WTC11 (cell line): ENCODE results near the gene LGALS3. TPM values are rescaled to one million over a fixed set of nuclear protein-coding genes. Genes with fewer than 3 reads are reported as not detected.

Source experiments
- ATAC-seq: fragments of 200-7000 bp; cut with Tn5 transposase; 2 replicates; pipeline ENCODE4 v1.10.0; 2021; ENCODE audit warnings: mild to moderate bottlenecking, moderate library complexity
- CTCF ChIA-PET: fragments of 300-600 bp; sonication (Branson Sonifier 250); formaldehyde crosslinking; loops from one replicate; lab custom pipeline; 2021; ENCODE audit warnings: antibody characterized with exemption; lab: Charles Lee
- POLR2A ChIA-PET: fragments of 350-600 bp; sonication (Branson Sonifier 250); formaldehyde crosslinking; loops from one replicate; lab custom pipeline; 2021; ENCODE audit warnings: antibody characterized with exemption; lab: Charles Lee
- DNase-seq: peaks from one replicate; pipeline ENCODE4 v3.0.0; 2021; ENCODE audit warnings: low spot score
- H3K27ac Mint-ChIP-seq: 2 replicates; pipeline ENCODE4 v1.8.0; 2021; ENCODE audit warnings: mixed read lengths
- H3K27me3 Mint-ChIP-seq: 2 replicates; pipeline ENCODE4 v1.8.0; 2021; ENCODE audit warnings: low read depth, mild to moderate bottlenecking, moderate library complexity, mixed read lengths
- H3K36me3 Mint-ChIP-seq: 2 replicates; pipeline ENCODE4 v1.8.0; 2021; ENCODE audit warnings: mixed read lengths
- H3K4me1 Mint-ChIP-seq: 2 replicates; pipeline ENCODE4 v1.8.0; 2022; ENCODE audit warnings: mixed read lengths
- H3K4me3 Mint-ChIP-seq: 2 replicates; pipeline ENCODE4 v1.8.0; 2021; ENCODE audit warnings: mild to moderate bottlenecking, moderate library complexity, mixed read lengths
- H3K9me3 Mint-ChIP-seq: 2 replicates; pipeline ENCODE4 v1.8.0; 2021; ENCODE audit warnings: mixed read lengths
- CBFB ChIP-seq: sonication (generic); formaldehyde crosslinking; IDR thresholded peaks from 2 replicates; pipeline ENCODE4 v1.8.1; 2022; ENCODE audit warnings: mild to moderate bottlenecking, low read depth, missing genetic modification reagents
- GABPB1 ChIP-seq: sonication (generic); formaldehyde crosslinking; IDR thresholded peaks from 2 replicates; pipeline ENCODE4 v1.8.1; 2023; ENCODE audit warnings: mild to moderate bottlenecking, missing genetic modification reagents
- OVOL2 ChIP-seq: fragments of 250-450 bp; sonication (Bioruptor Pico); IDR thresholded peaks from 2 replicates; pipeline ENCODE4 v1.9.0; 2021; ENCODE audit warnings: mild to moderate bottlenecking, borderline replicate concordance
- SMAD3 ChIP-seq: sonication (generic); formaldehyde crosslinking; IDR thresholded peaks from 2 replicates; pipeline ENCODE4 v1.8.0; 2022; ENCODE audit warnings: missing genetic modification reagents, mild to moderate bottlenecking, borderline replicate concordance
- SMAD4 ChIP-seq: sonication (generic); formaldehyde crosslinking; IDR thresholded peaks from 2 replicates; pipeline ENCODE4 v1.8.0; 2022; ENCODE audit warnings: mild to moderate bottlenecking, missing genetic modification reagents
- USF1 ChIP-seq: sonication (generic); formaldehyde crosslinking; IDR thresholded peaks from 2 replicates; pipeline ENCODE4 v1.8.0; 2022; ENCODE audit warnings: mild to moderate bottlenecking, missing genetic modification reagents
- ZNF121 ChIP-seq: sonication (generic); formaldehyde crosslinking; IDR thresholded peaks from 2 replicates; pipeline ENCODE4 v1.8.0; 2023; ENCODE audit warnings: missing genetic modification reagents
- ZNF396 ChIP-seq: fragments of 250-450 bp; sonication (Bioruptor Pico); IDR thresholded peaks from 2 replicates; pipeline ENCODE4 v1.8.0; 2021; ENCODE audit warnings: mild to moderate bottlenecking, moderate library complexity, borderline replicate concordance
- ZNF423 ChIP-seq: fragments of 250-450 bp; sonication (Bioruptor Pico); IDR thresholded peaks from 2 replicates; pipeline ENCODE4 v2.1.2; 2022; ENCODE audit warnings: mild to moderate bottlenecking, moderate library complexity
- total RNA-seq: library from RNA; stranded (reverse); gene quantifications from 3 replicates; pipeline ENCODE4 v1.2.3, GENCODE V29; 2021
- TF ChIP-seq, protein P1 (sequence below): sonication (generic); formaldehyde crosslinking; IDR thresholded peaks from 2 replicates; pipeline ENCODE4 v1.8.1; 2023; ENCODE audit warnings: mild to moderate bottlenecking, missing genetic modification reagents
- TF ChIP-seq, protein P2 (sequence below): fragments of 250-450 bp; sonication (Bioruptor Pico); IDR thresholded peaks from 2 replicates; pipeline ENCODE4 v1.9.0; 2021; ENCODE audit warnings: mild to moderate bottlenecking
- TF ChIP-seq, protein P3 (sequence below): sonication (generic); formaldehyde crosslinking; IDR thresholded peaks from 2 replicates; pipeline ENCODE4 v1.8.1; 2023; ENCODE audit warnings: mild to moderate bottlenecking, missing genetic modification reagents
- TF ChIP-seq, protein P4 (sequence below): sonication (generic); formaldehyde crosslinking; IDR thresholded peaks from 2 replicates; pipeline ENCODE4 v1.8.0; 2023; ENCODE audit warnings: missing genetic modification reagents, mild to moderate bottlenecking, borderline replicate concordance
- TF ChIP-seq, protein P5 (sequence below): sonication (generic); formaldehyde crosslinking; conservative IDR thresholded peaks from 2 replicates; pipeline ENCODE4 v1.8.1; 2022; ENCODE audit warnings: mild to moderate bottlenecking, missing genetic modification reagents

Gene LGALS3
- total RNA-seq, 1 experiment from 2014 or later: 5.8 TPM

DNA sequence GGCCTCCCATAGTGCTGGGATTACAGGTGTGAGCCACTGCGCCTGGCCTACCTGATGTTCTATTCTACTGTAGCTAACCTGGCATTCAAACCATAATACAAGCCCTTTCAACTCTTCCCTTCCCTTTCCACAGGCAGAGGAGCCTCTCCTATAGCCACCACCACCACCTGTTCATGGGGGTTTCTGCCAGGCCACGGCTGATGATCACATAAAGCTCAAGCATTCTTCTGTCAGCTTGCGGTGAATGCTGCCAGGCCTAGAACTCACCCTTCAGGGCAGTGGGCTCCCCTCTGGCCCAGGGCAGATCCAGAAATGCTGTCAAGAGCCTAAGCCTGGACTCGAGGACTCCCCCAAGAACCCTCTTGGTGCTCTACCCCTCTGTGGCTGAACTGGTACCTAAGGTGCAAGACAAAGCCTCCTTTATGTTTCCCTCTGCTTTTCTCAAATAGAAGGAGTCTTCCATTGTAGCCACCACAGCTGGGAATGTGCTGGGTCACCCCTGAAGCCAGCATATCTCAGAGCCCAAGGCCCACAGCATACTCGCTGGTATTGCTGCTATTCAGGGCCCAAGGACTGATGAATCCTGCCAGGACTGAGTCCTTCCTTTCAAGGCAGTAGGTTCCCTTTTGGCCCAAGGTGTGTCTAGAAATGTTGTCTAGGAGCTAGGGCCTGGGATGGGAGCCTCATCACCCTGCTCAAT, 65.8 kb downstream of the LGALS3 start:
- no peak overlapping the region for H3K27ac Mint-ChIP-seq

More for the DNA sequence above, 65.8 kb downstream of the LGALS3 start:
- TF ChIP-seq CBFB (CRISPR knock-in tag) (no peak), ZNF396 (no peak), GABPB1 (CRISPR knock-in tag) (no peak), USF1 (CRISPR knock-in tag) (no peak), SMAD3 (CRISPR knock-in tag) (no peak), SMAD4 (CRISPR knock-in tag) (no peak), ZNF423 (no peak), ZNF121 (CRISPR knock-in tag) (no peak), OVOL2 (CRISPR knock-in tag) (no peak)
- TF ChIP-seq, protein P1, sequence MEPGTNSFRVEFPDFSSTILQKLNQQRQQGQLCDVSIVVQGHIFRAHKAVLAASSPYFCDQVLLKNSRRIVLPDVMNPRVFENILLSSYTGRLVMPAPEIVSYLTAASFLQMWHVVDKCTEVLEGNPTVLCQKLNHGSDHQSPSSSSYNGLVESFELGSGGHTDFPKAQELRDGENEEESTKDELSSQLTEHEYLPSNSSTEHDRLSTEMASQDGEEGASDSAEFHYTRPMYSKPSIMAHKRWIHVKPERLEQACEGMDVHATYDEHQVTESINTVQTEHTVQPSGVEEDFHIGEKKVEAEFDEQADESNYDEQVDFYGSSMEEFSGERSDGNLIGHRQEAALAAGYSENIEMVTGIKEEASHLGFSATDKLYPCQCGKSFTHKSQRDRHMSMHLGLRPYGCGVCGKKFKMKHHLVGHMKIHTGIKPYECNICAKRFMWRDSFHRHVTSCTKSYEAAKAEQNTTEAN (CRISPR knock-in tag): no peak
- TF ChIP-seq, protein P2, sequence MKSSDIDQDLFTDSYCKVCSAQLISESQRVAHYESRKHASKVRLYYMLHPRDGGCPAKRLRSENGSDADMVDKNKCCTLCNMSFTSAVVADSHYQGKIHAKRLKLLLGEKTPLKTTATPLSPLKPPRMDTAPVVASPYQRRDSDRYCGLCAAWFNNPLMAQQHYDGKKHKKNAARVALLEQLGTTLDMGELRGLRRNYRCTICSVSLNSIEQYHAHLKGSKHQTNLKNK (CRISPR knock-in tag): no peak
- TF ChIP-seq, protein P3, sequence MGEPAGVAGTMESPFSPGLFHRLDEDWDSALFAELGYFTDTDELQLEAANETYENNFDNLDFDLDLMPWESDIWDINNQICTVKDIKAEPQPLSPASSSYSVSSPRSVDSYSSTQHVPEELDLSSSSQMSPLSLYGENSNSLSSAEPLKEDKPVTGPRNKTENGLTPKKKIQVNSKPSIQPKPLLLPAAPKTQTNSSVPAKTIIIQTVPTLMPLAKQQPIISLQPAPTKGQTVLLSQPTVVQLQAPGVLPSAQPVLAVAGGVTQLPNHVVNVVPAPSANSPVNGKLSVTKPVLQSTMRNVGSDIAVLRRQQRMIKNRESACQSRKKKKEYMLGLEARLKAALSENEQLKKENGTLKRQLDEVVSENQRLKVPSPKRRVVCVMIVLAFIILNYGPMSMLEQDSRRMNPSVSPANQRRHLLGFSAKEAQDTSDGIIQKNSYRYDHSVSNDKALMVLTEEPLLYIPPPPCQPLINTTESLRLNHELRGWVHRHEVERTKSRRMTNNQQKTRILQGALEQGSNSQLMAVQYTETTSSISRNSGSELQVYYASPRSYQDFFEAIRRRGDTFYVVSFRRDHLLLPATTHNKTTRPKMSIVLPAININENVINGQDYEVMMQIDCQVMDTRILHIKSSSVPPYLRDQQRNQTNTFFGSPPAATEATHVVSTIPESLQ (CRISPR knock-in tag): no peak
- TF ChIP-seq, protein P4, sequence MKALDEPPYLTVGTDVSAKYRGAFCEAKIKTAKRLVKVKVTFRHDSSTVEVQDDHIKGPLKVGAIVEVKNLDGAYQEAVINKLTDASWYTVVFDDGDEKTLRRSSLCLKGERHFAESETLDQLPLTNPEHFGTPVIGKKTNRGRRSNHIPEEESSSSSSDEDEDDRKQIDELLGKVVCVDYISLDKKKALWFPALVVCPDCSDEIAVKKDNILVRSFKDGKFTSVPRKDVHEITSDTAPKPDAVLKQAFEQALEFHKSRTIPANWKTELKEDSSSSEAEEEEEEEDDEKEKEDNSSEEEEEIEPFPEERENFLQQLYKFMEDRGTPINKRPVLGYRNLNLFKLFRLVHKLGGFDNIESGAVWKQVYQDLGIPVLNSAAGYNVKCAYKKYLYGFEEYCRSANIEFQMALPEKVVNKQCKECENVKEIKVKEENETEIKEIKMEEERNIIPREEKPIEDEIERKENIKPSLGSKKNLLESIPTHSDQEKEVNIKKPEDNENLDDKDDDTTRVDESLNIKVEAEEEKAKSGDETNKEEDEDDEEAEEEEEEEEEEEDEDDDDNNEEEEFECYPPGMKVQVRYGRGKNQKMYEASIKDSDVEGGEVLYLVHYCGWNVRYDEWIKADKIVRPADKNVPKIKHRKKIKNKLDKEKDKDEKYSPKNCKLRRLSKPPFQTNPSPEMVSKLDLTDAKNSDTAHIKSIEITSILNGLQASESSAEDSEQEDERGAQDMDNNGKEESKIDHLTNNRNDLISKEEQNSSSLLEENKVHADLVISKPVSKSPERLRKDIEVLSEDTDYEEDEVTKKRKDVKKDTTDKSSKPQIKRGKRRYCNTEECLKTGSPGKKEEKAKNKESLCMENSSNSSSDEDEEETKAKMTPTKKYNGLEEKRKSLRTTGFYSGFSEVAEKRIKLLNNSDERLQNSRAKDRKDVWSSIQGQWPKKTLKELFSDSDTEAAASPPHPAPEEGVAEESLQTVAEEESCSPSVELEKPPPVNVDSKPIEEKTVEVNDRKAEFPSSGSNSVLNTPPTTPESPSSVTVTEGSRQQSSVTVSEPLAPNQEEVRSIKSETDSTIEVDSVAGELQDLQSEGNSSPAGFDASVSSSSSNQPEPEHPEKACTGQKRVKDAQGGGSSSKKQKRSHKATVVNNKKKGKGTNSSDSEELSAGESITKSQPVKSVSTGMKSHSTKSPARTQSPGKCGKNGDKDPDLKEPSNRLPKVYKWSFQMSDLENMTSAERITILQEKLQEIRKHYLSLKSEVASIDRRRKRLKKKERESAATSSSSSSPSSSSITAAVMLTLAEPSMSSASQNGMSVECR (CRISPR knock-in tag): no peak
- TF ChIP-seq, protein P5, sequence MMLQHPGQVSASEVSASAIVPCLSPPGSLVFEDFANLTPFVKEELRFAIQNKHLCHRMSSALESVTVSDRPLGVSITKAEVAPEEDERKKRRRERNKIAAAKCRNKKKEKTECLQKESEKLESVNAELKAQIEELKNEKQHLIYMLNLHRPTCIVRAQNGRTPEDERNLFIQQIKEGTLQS: no peak
- H3K9me3 Mint-ChIP-seq: peaks cover 9% of the 10 kb centered on the region
- H3K4me1 Mint-ChIP-seq: peaks cover 12% of the 10 kb centered on the region
- ATAC-seq: no peak
- peaks cover 8% of the 10 kb centered on the region; the same call in 1 of the 2 replicates for H3K36me3 Mint-ChIP-seq
- POLR2A ChIA-PET: no interaction called here
- no peak overlapping the region for H3K4me3 Mint-ChIP-seq
- CTCF ChIA-PET: interaction anchor here (0.6 to 1.4 kb wide), 2 partner anchors 77 to 1460 kb away, joined by 3 to 4 read pairs; no protein-coding TSS in a partner anchor
- DNase-seq: no peak
- no peaks in the 10 kb centered on the region for H3K27me3 Mint-ChIP-seq

Other genes with a start within 250 kb of the LGALS3 start
- 9.2 to 10.3 TPM (median 9.8 TPM) in 3 replicates for gene GCH1, start 226.4 kb upstream of the LGALS3 start, total RNA-seq
- 64.4 to 76.1 TPM (median 67.3 TPM) in 3 replicates for gene WDHD1, start 102.2 kb upstream of the LGALS3 start, total RNA-seq
- gene SOCS4, start 102.0 kb upstream of the LGALS3 start, total RNA-seq: 20.7 to 21.3 TPM (median 21.2 TPM) in 3 replicates
- 97.9 to 107 TPM (median 107 TPM) in 3 replicates for gene MAPK1IP1L, start 77.6 kb upstream of the LGALS3 start, total RNA-seq
- 130 to 141 TPM (median 132 TPM) in 3 replicates for gene DLGAP5, start 62.3 kb downstream of the LGALS3 start, total RNA-seq
- 13.5 to 14.2 TPM (median 13.9 TPM) in 3 replicates for gene FBXO34, start 142.2 kb downstream of the LGALS3 start, total RNA-seq